Measurements from ENCODE around the gene ANXA6.
A peak's percentile ranks its signal among the peaks of the same experiment; 100 is the strongest.
"Not testable (repeated sequence)": the region's sequence is repeated elsewhere in the genome, so short reads cannot be mapped to it uniquely, and the experiment has no call there.

ANXA6 gene

GRCh38 chr5:151157426-151158286, at the start of gene ANXA6:
TSS of gene ANXA6 (minus strand) at chr5:151157779. CDS start at chr5:151147901, 9,878 bp downstream.
- peak within 1 kb of the TSS; percentile 74 for H3K9ac ChIP-seq (ENCODE audit: low read depth, low read length)
- H3K27me3 ChIP-seq (ENCODE audit: control insufficient read depth, insufficient read depth, low read length): no peaks in the 10 kb centered on the region
- H3K36me3 ChIP-seq (ENCODE audit: control insufficient read depth, insufficient read depth, low read length): no peaks in the 10 kb centered on the region
- H3K9me3 ChIP-seq (ENCODE audit: control insufficient read depth, insufficient read depth, low read length): no peaks in the 10 kb centered on the region
- peaks cover 19% of the 10 kb centered on the region for H3K4me1 ChIP-seq (ENCODE audit: control insufficient read depth, insufficient read depth, low read length)
- peak within 1 kb of the TSS; percentile 72 for H3K4me3 ChIP-seq (ENCODE audit: low read depth, low read length)

DNA sequence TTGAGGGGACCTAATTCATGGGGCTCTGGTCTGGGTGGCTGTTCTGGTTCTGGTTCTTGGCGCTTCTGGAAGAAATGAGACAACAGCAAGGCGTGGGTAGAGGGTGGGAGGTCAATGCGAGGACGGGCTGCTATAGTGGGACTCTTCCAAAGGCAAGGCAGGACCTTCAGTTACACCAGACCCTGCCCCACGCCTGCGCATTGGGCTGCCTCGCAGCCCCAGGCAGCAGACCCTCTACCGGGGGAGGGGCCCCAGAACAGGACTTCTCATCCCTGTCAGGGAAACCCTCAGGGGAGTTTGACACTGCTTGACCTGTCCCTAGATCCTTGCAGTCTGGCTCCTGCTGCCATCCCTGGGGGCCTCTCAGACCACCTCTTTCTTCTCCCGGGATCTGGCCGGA, 47.8 kb upstream of the ANXA6 start:
- H3K27me3 ChIP-seq (ENCODE audit: control insufficient read depth, insufficient read depth, low read length): no peaks in the 10 kb centered on the region
- no peaks in the 10 kb centered on the region for H3K9me3 ChIP-seq (ENCODE audit: control insufficient read depth, insufficient read depth, low read length)
- H3K36me3 ChIP-seq (ENCODE audit: control insufficient read depth, insufficient read depth, low read length): no peaks in the 10 kb centered on the region
- no peak overlapping the region for H3K9ac ChIP-seq (ENCODE audit: low read depth, low read length)
- no peaks in the 10 kb centered on the region for H3K4me1 ChIP-seq (ENCODE audit: control insufficient read depth, insufficient read depth, low read length)
- no peak overlapping the region for H3K4me3 ChIP-seq (ENCODE audit: low read depth, low read length)

DNA sequence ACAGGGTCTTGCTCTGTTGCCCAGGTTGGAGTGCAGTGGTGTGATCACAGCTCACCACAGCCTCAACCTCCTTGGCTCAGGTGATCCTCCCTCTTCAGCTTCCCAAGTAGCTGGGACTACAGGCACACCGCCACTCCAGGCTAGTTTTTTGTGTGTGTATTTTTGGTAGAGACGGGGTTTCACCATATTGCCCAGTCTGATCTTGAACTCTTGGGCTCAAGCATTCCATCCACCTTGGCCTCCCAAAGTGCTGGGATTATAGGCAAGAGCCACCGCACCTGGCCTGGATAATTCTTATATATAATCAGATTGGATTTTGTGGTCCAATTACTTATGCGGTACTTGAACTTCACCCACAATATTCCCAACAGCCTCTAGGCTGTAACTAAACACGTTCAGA, 46.5 kb upstream of the ANXA6 start:
- H3K4me3 ChIP-seq (ENCODE audit: low read depth, low read length): no peak overlapping the region
- no peaks in the 10 kb centered on the region for H3K36me3 ChIP-seq (ENCODE audit: control insufficient read depth, insufficient read depth, low read length)
- H3K4me1 ChIP-seq (ENCODE audit: control insufficient read depth, insufficient read depth, low read length): no peaks in the 10 kb centered on the region
- H3K27me3 ChIP-seq (ENCODE audit: control insufficient read depth, insufficient read depth, low read length): no peaks in the 10 kb centered on the region
- no peaks in the 10 kb centered on the region for H3K9me3 ChIP-seq (ENCODE audit: control insufficient read depth, insufficient read depth, low read length)
- H3K9ac ChIP-seq (ENCODE audit: low read depth, low read length): no peak overlapping the region

DNA sequence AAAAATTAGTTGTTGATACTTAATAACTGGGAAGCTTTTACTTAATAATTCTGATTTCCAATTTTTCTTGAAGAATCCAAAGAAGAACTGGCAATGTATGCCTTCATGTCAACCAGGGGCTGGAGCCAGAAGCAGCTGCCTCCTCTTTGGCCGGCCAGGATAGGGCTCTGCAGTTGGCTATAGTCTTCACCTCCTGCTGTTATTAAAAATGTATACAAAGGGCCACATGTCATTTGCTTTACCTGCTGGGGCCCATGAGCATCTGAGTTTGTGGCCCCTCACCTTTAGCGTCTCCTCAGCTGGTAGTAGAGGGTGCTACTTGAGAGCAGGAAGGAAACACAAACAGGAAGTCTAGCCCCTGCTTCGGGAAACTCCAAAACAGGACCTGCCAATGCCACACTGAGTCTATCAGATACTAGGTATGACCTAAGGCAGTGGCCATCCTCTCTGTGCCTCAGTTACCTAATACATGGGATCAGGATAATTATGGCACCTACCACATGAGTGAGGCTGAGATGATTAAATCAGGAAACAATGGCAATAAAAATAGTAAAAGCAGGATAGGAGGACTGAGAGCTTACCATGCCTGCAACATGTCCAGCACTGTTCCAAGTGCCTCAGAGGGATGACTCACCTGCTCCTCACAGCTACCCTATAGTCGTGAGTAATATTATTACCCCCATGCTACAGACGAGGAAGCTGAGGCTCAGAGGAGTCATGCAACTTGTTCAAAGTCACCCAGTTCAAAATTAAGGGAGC, 45.0 kb upstream of the ANXA6 start:
- H3K4me3 ChIP-seq (ENCODE audit: low read depth, low read length): no peak overlapping the region
- H3K9ac ChIP-seq (ENCODE audit: low read depth, low read length): no peak overlapping the region
- H3K36me3 ChIP-seq (ENCODE audit: control insufficient read depth, insufficient read depth, low read length): no peaks in the 10 kb centered on the region
- no peaks in the 10 kb centered on the region for H3K27me3 ChIP-seq (ENCODE audit: control insufficient read depth, insufficient read depth, low read length)
- H3K9me3 ChIP-seq (ENCODE audit: control insufficient read depth, insufficient read depth, low read length): no peaks in the 10 kb centered on the region
- H3K4me1 ChIP-seq (ENCODE audit: control insufficient read depth, insufficient read depth, low read length): no peaks in the 10 kb centered on the region

DNA sequence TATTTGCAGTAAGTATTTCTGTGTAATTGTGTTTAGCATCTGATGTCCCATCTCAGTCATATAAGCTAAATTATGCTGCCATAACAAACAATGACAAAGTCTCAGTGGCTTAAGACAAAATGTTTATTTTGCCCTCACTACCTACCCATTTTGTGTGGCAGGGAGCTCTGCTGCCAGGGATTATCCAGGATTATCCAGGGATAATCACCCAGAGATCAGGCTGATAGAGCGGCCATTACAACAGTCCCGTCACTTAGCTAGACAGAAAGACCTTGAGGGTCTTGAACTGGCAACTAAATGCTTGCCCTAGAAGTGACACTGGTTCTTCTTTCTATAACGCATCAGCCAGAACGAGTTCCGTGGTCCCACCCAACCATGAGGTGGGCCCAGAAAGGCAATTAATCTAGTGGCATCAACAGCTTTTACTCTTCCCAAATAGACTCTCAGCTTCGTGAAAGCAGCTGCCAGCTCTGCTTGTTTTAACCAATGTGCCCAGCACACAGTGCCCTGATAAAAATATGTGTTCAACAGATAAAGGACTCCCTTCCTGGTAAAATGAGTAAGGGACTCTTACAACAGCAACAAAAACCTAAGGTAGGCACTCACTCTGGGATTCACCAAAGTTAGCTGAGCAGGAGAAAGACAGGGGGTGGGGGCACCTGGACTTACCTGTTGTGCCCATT, 43.5 kb upstream of the ANXA6 start:
- Histone ChIP-seq H3K36me3 (ENCODE audit: control insufficient read depth, insufficient read depth, low read length) (no peaks in the 10 kb centered on the region), H3K4me1 (ENCODE audit: control insufficient read depth, insufficient read depth, low read length) (no peaks in the 10 kb centered on the region), H3K9me3 (ENCODE audit: control insufficient read depth, insufficient read depth, low read length) (no peaks in the 10 kb centered on the region)

GRCh38 chr5:151199581-151200185, 42.1 kb upstream of the ANXA6 start:
- Histone ChIP-seq H3K4me3 (ENCODE audit: low read depth, low read length) (no peak overlapping the region), H3K27me3 (ENCODE audit: control insufficient read depth, insufficient read depth, low read length) (no peaks in the 10 kb centered on the region), H3K9ac (ENCODE audit: low read depth, low read length) (no peak overlapping the region), H3K9me3 (ENCODE audit: control insufficient read depth, insufficient read depth, low read length) (no peaks in the 10 kb centered on the region), H3K36me3 (ENCODE audit: control insufficient read depth, insufficient read depth, low read length) (no peaks in the 10 kb centered on the region), H3K4me1 (ENCODE audit: control insufficient read depth, insufficient read depth, low read length) (no peaks in the 10 kb centered on the region)

More for the DNA sequence above, 43.5 kb upstream of the ANXA6 start:
- H3K4me3 ChIP-seq (ENCODE audit: low read depth, low read length): no peak overlapping the region
- H3K27me3 ChIP-seq (ENCODE audit: control insufficient read depth, insufficient read depth, low read length): no peaks in the 10 kb centered on the region
- H3K9ac ChIP-seq (ENCODE audit: low read depth, low read length): no peak overlapping the region

DNA sequence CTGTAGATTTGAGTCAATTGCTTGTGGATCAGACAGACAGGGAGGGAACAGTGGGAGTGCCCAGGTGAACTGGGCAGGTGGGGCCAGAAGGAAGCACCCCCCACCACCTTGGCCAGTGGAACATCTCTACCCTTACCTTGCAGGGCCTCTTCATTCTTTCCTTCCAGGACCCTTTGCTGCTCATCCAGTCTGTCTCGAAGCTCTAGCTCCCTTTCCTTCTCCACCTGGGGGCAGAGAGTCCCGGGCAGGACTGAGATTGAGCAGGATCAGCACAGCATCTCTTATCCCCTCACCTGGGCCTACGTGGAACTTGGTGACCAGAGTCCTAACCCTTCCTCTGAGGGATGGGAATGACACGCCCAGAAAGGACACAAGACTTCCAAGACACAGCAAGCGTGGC, 41.3 kb upstream of the ANXA6 start:
- H3K36me3 ChIP-seq (ENCODE audit: control insufficient read depth, insufficient read depth, low read length): no peaks in the 10 kb centered on the region
- no peaks in the 10 kb centered on the region for H3K4me1 ChIP-seq (ENCODE audit: control insufficient read depth, insufficient read depth, low read length)
- no peaks in the 10 kb centered on the region for H3K9me3 ChIP-seq (ENCODE audit: control insufficient read depth, insufficient read depth, low read length)
- no peak overlapping the region for H3K4me3 ChIP-seq (ENCODE audit: low read depth, low read length)
- H3K27me3 ChIP-seq (ENCODE audit: control insufficient read depth, insufficient read depth, low read length): no peaks in the 10 kb centered on the region
- no peak overlapping the region for H3K9ac ChIP-seq (ENCODE audit: low read depth, low read length)

DNA sequence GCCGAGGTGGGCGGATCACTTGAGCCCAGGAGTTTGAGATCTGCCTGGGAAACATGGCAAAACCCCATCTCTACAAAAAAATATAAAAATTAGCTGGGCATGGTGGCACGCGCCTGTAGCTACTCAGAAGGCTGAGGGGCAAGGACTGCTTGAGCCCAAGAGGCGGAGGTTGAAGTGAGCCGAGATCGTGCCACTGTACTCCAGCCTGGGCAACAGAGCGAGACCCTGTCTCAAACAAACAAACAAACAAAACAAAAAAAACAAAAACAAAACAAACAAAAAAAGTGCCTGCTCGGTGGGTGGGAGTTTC, 39.7 kb upstream of the ANXA6 start:
- not testable (repeated sequence) for H3K27me3 ChIP-seq (ENCODE audit: control insufficient read depth, insufficient read depth, low read length); H3K4me3 ChIP-seq (ENCODE audit: low read depth, low read length); H3K9me3 ChIP-seq (ENCODE audit: control insufficient read depth, insufficient read depth, low read length); H3K4me1 ChIP-seq (ENCODE audit: control insufficient read depth, insufficient read depth, low read length); H3K9ac ChIP-seq (ENCODE audit: low read depth, low read length); H3K36me3 ChIP-seq (ENCODE audit: control insufficient read depth, insufficient read depth, low read length)

DNA sequence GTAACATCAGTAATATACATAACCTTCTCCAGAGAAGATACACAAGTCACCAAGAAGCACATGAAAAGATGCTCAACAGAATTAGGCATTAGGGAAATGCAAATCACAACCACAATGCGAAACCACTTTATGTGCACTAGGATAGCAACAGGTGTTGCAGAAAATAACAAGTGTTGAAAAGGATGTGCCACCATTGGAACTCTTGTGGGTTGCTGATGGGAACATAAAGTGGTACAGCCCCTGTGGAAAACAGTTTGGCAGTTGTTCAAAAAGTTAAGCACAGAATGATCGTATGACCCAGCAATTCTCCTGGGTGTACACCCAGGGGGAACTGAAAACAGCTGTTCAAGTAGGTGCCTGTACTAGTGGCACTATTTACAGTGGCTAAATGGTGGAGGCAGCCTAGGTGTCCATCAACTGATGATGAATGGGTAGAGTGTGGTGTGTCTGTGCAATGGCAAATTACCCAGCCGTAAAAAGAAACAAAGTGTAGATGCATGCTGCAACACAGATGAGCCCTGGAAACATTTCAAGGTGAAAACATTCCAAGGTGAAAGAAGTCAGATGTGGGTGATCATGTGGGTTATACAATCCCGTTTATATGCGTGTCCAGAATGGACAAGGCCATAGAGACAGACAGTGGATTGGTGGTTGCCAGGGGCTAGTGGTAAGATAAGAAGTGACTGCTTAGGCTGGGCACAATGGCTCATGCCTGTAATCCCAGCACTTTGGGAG, 39.1 kb upstream of the ANXA6 start:
- Histone ChIP-seq H3K27me3 (ENCODE audit: control insufficient read depth, insufficient read depth, low read length) (no peaks in the 10 kb centered on the region), H3K4me1 (ENCODE audit: control insufficient read depth, insufficient read depth, low read length) (no peaks in the 10 kb centered on the region), H3K4me3 (ENCODE audit: low read depth, low read length) (no peak overlapping the region), H3K9me3 (ENCODE audit: control insufficient read depth, insufficient read depth, low read length) (no peaks in the 10 kb centered on the region), H3K36me3 (ENCODE audit: control insufficient read depth, insufficient read depth, low read length) (no peaks in the 10 kb centered on the region), H3K9ac (ENCODE audit: low read depth, low read length) (no peak overlapping the region)

DNA sequence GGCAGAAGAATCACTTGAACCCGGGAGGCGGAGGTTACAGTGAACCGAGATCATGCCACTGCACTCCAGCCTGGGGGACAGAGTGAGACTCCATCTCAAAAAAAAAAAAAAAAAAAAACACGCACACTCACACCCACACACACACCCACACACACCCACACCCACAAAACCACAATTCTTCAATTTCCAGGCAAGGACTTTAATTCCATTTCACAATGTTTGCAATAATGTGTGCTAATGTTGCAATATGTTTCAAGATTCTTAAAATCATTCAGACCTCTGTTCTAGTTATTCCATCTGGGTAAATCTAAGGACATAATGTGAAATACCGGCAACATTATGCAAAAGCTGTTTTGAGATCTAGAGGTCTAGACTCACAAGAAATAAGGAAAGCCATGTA, 38.0 kb upstream of the ANXA6 start:
- Histone ChIP-seq H3K4me1 (ENCODE audit: control insufficient read depth, insufficient read depth, low read length) (no peaks in the 10 kb centered on the region), H3K9me3 (ENCODE audit: control insufficient read depth, insufficient read depth, low read length) (no peaks in the 10 kb centered on the region), H3K4me3 (ENCODE audit: low read depth, low read length) (no peak overlapping the region), H3K36me3 (ENCODE audit: control insufficient read depth, insufficient read depth, low read length) (no peaks in the 10 kb centered on the region), H3K27me3 (ENCODE audit: control insufficient read depth, insufficient read depth, low read length) (no peaks in the 10 kb centered on the region), H3K9ac (ENCODE audit: low read depth, low read length) (no peak overlapping the region)

- no peaks in the 10 kb centered on the region for H3K4me1 ChIP-seq (ENCODE audit: control insufficient read depth, insufficient read depth, low read length)
- H3K9ac ChIP-seq (ENCODE audit: low read depth, low read length): no peak overlapping the region
- H3K36me3 ChIP-seq (ENCODE audit: control insufficient read depth, insufficient read depth, low read length): no peaks in the 10 kb centered on the region
- H3K4me3 ChIP-seq (ENCODE audit: low read depth, low read length): no peak overlapping the region
- H3K9me3 ChIP-seq (ENCODE audit: control insufficient read depth, insufficient read depth, low read length): no peaks in the 10 kb centered on the region
- H3K27me3 ChIP-seq (ENCODE audit: control insufficient read depth, insufficient read depth, low read length): no peaks in the 10 kb centered on the region
Measured at GRCh38 chr5:151192626-151193025, 35.0 kb upstream of the ANXA6 start.
